WTC11 (cell line): ENCODE data around the gene B3GNT7. TPM values are rescaled to one million over a fixed set of nuclear protein-coding genes. Genes with fewer than 3 reads are reported as not detected.
A peak's percentile ranks its signal among the peaks of the same experiment; 100 is the strongest.
"Not testable (repeated sequence)": the region's sequence is repeated elsewhere in the genome, so short reads cannot be mapped to it uniquely, and the experiment has no call there.

ENCODE experiments used
- ATAC-seq: fragments of 200-7000 bp; cut with Tn5 transposase; 2 replicates; pipeline ENCODE4 v1.10.0; 2021; ENCODE audit warnings: mild to moderate bottlenecking, moderate library complexity
- CTCF ChIA-PET: fragments of 300-600 bp; sonication (Branson Sonifier 250); formaldehyde crosslinking; loops from one replicate; lab custom pipeline; 2021; ENCODE audit warnings: antibody characterized with exemption; lab: Charles Lee
- POLR2A ChIA-PET: fragments of 350-600 bp; sonication (Branson Sonifier 250); formaldehyde crosslinking; loops from one replicate; lab custom pipeline; 2021; ENCODE audit warnings: antibody characterized with exemption; lab: Charles Lee
- DNase-seq: peaks from one replicate; pipeline ENCODE4 v3.0.0; 2021; ENCODE audit warnings: low spot score
- H3K27ac Mint-ChIP-seq: 2 replicates; pipeline ENCODE4 v1.8.0; 2021; ENCODE audit warnings: mixed read lengths
- H3K27me3 Mint-ChIP-seq: 2 replicates; pipeline ENCODE4 v1.8.0; 2021; ENCODE audit warnings: low read depth, mild to moderate bottlenecking, moderate library complexity, mixed read lengths
- H3K36me3 Mint-ChIP-seq: 2 replicates; pipeline ENCODE4 v1.8.0; 2021; ENCODE audit warnings: mixed read lengths
- H3K4me1 Mint-ChIP-seq: 2 replicates; pipeline ENCODE4 v1.8.0; 2022; ENCODE audit warnings: mixed read lengths
- H3K4me3 Mint-ChIP-seq: 2 replicates; pipeline ENCODE4 v1.8.0; 2021; ENCODE audit warnings: mild to moderate bottlenecking, moderate library complexity, mixed read lengths
- H3K9me3 Mint-ChIP-seq: 2 replicates; pipeline ENCODE4 v1.8.0; 2021; ENCODE audit warnings: mixed read lengths
- CBFB ChIP-seq: sonication (generic); formaldehyde crosslinking; IDR thresholded peaks from 2 replicates; pipeline ENCODE4 v1.8.1; 2022; ENCODE audit warnings: mild to moderate bottlenecking, low read depth, missing genetic modification reagents
- ELF4 ChIP-seq: sonication (generic); formaldehyde crosslinking; IDR thresholded peaks from 2 replicates; pipeline ENCODE4 v1.8.1; 2022; ENCODE audit warnings: low read depth, mild to moderate bottlenecking, moderate library complexity, missing genetic modification reagents
- IRF2 ChIP-seq: sonication (generic); formaldehyde crosslinking; IDR thresholded peaks from 2 replicates; pipeline ENCODE4 v1.8.0; 2022; ENCODE audit warnings: low read depth, missing genetic modification reagents, borderline replicate concordance
- KAT7 ChIP-seq: sonication (generic); formaldehyde crosslinking; IDR thresholded peaks from 2 replicates; pipeline ENCODE4 v1.8.1; 2023; ENCODE audit warnings: missing genetic modification reagents, mild to moderate bottlenecking, borderline replicate concordance
- NFYB ChIP-seq: sonication (generic); formaldehyde crosslinking; conservative IDR thresholded peaks from 2 replicates; pipeline ENCODE4 v1.8.0; 2022; ENCODE audit warnings: low read depth, missing genetic modification reagents
- NR1H2 ChIP-seq: sonication (generic); formaldehyde crosslinking; IDR thresholded peaks from 2 replicates; pipeline ENCODE4 v1.9.0; 2021; ENCODE audit warnings: mild to moderate bottlenecking, moderate library complexity, missing genetic modification reagents
- OVOL2 ChIP-seq: fragments of 250-450 bp; sonication (Bioruptor Pico); IDR thresholded peaks from 2 replicates; pipeline ENCODE4 v1.9.0; 2021; ENCODE audit warnings: mild to moderate bottlenecking, borderline replicate concordance
- SOX15 ChIP-seq: fragments of 250-450 bp; sonication (Bioruptor Pico); IDR thresholded peaks from 2 replicates; pipeline ENCODE4 v1.9.0; 2021; ENCODE audit warnings: mild to moderate bottlenecking
- TCF7 ChIP-seq: sonication (generic); formaldehyde crosslinking; IDR thresholded peaks from 2 replicates; pipeline ENCODE4 v1.8.0; 2022; ENCODE audit warnings: mild to moderate bottlenecking, low read depth, missing genetic modification reagents, moderate library complexity
- ZNF416 ChIP-seq: fragments of 250-450 bp; sonication (Bioruptor Pico); IDR thresholded peaks from 2 replicates; pipeline ENCODE4 v1.9.0; 2021; ENCODE audit warnings: mild to moderate bottlenecking, inconsistent platforms
- total RNA-seq: library from RNA; stranded (reverse); gene quantifications from 3 replicates; pipeline ENCODE4 v1.2.3, GENCODE V29; 2021
- TF ChIP-seq, protein P1 (sequence below): fragments of 250-450 bp; sonication (Bioruptor Pico); IDR thresholded peaks from 2 replicates; pipeline ENCODE4 v1.8.0; 2021; ENCODE audit warnings: mild to moderate bottlenecking
- TF ChIP-seq, protein P2 (sequence below): sonication (generic); formaldehyde crosslinking; IDR thresholded peaks from 2 replicates; pipeline ENCODE4 v1.8.1; 2022; ENCODE audit warnings: mild to moderate bottlenecking, moderate library complexity, missing genetic modification reagents
- TF ChIP-seq, protein P3 (sequence below): sonication (generic); formaldehyde crosslinking; IDR thresholded peaks from 2 replicates; pipeline ENCODE4 v1.8.0; 2022; ENCODE audit warnings: missing genetic modification reagents
- TF ChIP-seq, protein P4 (sequence below): sonication (generic); formaldehyde crosslinking; IDR thresholded peaks from 2 replicates; pipeline ENCODE4 v1.8.1; 2022; ENCODE audit warnings: low read depth, mild to moderate bottlenecking, moderate library complexity, missing genetic modification reagents, borderline replicate concordance

Gene B3GNT7
- total RNA-seq, 1 experiment from 2014 or later, result 151 TPM

DNA sequence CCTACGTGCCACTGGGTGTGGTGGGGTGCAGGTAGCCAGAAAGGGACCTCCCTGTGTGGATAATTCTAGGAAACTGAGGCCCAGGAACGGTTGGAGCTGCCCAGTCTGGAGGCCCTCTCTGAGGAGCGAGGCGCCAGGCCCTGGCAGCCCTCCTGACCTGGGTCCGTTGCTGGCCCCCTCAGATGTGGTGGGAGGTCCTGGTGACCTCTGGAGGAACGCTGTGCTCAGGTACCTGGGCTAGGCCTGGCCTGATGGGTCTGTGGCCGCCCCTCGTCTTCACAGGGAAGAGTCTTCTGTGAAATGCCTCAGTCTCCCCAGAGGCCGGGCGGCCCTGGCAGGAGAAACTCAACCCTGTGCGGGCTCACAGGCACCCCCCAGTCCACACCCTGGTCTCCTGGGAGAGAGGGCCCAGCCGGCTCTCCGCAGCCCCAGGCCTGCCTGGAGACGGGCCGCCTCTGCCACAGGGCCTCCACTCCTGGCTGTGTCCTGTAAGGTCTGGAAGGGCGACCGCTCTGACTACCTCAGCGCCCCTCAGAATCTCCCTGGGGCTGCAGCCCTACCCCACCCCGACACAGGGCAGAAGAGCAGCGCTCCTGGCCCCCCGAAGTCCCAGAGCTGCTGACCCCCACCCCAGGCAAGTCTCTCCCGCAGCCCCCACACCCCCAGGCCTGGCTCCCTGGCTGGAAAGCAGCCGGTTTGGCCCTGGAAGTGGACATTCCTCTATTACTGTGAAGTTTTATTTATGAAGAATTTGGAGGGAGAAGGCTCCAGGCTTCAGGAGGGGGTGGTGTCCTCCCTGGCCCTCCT lies 3.7 kb downstream of the B3GNT7 start:
- no peak overlapping the region for H3K27ac Mint-ChIP-seq
- DNase-seq, result no peak
- H3K9me3 Mint-ChIP-seq, result no peaks in the 10 kb centered on the region
- no peak overlapping the region for H3K4me3 Mint-ChIP-seq
- H3K4me1 Mint-ChIP-seq, result peaks cover 74% of the 10 kb centered on the region
- H3K27me3 Mint-ChIP-seq, result no peaks in the 10 kb centered on the region
- TF ChIP-seq, protein P1, sequence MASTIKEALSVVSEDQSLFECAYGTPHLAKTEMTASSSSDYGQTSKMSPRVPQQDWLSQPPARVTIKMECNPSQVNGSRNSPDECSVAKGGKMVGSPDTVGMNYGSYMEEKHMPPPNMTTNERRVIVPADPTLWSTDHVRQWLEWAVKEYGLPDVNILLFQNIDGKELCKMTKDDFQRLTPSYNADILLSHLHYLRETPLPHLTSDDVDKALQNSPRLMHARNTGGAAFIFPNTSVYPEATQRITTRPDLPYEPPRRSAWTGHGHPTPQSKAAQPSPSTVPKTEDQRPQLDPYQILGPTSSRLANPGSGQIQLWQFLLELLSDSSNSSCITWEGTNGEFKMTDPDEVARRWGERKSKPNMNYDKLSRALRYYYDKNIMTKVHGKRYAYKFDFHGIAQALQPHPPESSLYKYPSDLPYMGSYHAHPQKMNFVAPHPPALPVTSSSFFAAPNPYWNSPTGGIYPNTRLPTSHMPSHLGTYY, result no peak
- TF ChIP-seq, protein P2, sequence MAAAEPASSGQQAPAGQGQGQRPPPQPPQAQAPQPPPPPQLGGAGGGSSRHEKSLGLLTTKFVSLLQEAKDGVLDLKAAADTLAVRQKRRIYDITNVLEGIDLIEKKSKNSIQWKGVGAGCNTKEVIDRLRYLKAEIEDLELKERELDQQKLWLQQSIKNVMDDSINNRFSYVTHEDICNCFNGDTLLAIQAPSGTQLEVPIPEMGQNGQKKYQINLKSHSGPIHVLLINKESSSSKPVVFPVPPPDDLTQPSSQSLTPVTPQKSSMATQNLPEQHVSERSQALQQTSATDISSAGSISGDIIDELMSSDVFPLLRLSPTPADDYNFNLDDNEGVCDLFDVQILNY (CRISPR knock-in tag), result no peak
- no peak for TF ChIP-seq KAT7 (CRISPR knock-in tag)
- no peak for TF ChIP-seq ELF4
- no peak for ATAC-seq
- CTCF ChIA-PET, result interaction anchor here (1.3 to 2.4 kb wide), 10 partner anchors 12 to 534 kb away, joined by 3 to 19 read pairs (median 8); partner anchors contain the start of gene ITM2C
- POLR2A ChIA-PET, result interaction anchor here (0.6 to 1.2 kb wide), 3 partner anchors 13 to 107 kb away, joined by 3 to 8 read pairs (median 7); no protein-coding TSS in a partner anchor
- peaks cover 27% of the 10 kb centered on the region for H3K36me3 Mint-ChIP-seq

DNA sequence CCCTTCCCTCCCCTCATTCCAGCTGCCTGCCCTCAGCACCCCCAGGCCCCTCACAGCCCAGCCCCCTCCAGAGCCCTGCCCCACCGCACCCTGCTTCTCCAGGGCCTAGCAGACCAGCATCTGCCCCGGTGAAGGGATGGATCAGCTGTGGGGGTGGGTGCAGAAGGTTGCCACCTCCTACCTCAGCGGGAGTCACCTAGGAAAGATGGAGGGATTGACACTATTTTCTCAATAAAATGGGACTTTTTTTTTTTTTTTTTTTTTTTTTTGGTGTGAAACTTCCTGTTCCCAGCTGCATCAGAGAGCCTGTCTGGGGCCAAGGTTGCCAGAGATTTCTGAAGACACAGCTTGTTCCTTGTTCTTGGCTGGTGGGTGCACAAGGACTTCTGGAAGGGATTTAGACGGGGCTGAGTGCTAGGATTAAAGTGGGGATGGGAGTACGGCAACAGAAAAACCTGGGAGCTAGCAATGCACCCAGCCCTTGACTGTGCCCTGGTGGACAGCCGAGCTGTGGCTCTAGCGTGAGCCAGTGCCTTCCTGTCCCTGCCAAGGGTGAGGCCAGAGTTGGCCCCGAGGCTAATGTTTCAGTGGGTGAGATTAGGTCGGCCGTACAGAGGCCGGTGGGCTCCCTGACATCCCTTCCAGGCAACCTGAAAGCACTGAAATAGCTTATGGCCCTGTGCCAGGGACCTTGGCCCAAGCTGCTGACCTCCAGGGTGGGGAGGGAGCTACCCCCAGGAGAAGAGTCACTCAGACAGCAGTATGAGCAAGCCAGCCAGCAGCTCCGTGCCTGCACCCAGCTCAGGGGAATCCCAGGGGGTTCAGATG lies 4.6 kb downstream of the B3GNT7 start:
- ATAC-seq, result peak; percentile 16
- Mint-ChIP-seq H3K4me1 (peaks cover 71% of the 10 kb centered on the region), H3K27me3 (no peaks in the 10 kb centered on the region)
- ChIA-PET POLR2A (interaction anchor here (0.6 to 1.2 kb wide), 4 partner anchors 9 to 108 kb away, joined by 3 to 8 read pairs (median 6); no protein-coding TSS in a partner anchor), CTCF (interaction anchor here (0.6 to 2.4 kb wide), 21 partner anchors 9 to 535 kb away, joined by 3 to 19 read pairs (median 6); partner anchors contain the start of genes ITM2C and NCL)
- TF ChIP-seq OVOL2 (CRISPR knock-in tag), result no peak
- TF ChIP-seq KAT7 (CRISPR knock-in tag), result no peak
- no peak for TF ChIP-seq NFYB (CRISPR knock-in tag)
- TF ChIP-seq IRF2 (CRISPR knock-in tag), result no peak
- no peak for TF ChIP-seq TCF7
- no peak for TF ChIP-seq SOX15 (CRISPR knock-in tag)
- no peak for TF ChIP-seq ZNF416 (CRISPR knock-in tag)
- TF ChIP-seq, protein P3, sequence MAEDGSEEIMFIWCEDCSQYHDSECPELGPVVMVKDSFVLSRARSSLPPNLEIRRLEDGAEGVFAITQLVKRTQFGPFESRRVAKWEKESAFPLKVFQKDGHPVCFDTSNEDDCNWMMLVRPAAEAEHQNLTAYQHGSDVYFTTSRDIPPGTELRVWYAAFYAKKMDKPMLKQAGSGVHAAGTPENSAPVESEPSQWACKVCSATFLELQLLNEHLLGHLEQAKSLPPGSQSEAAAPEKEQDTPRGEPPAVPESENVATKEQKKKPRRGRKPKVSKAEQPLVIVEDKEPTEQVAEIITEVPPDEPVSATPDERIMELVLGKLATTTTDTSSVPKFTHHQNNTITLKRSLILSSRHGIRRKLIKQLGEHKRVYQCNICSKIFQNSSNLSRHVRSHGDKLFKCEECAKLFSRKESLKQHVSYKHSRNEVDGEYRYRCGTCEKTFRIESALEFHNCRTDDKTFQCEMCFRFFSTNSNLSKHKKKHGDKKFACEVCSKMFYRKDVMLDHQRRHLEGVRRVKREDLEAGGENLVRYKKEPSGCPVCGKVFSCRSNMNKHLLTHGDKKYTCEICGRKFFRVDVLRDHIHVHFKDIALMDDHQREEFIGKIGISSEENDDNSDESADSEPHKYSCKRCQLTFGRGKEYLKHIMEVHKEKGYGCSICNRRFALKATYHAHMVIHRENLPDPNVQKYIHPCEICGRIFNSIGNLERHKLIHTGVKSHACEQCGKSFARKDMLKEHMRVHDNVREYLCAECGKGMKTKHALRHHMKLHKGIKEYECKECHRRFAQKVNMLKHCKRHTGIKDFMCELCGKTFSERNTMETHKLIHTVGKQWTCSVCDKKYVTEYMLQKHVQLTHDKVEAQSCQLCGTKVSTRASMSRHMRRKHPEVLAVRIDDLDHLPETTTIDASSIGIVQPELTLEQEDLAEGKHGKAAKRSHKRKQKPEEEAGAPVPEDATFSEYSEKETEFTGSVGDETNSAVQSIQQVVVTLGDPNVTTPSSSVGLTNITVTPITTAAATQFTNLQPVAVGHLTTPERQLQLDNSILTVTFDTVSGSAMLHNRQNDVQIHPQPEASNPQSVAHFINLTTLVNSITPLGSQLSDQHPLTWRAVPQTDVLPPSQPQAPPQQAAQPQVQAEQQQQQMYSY (CRISPR knock-in tag), result no peak
- TF ChIP-seq, protein P4, sequence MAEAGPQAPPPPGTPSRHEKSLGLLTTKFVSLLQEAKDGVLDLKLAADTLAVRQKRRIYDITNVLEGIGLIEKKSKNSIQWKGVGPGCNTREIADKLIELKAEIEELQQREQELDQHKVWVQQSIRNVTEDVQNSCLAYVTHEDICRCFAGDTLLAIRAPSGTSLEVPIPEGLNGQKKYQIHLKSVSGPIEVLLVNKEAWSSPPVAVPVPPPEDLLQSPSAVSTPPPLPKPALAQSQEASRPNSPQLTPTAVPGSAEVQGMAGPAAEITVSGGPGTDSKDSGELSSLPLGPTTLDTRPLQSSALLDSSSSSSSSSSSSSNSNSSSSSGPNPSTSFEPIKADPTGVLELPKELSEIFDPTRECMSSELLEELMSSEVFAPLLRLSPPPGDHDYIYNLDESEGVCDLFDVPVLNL (CRISPR knock-in tag), result no peak
- TF ChIP-seq CBFB (CRISPR knock-in tag), result no peak
- no peak for TF ChIP-seq NR1H2
- TF ChIP-seq, all 79 proteins: peak for 0
- DNase-seq, result no peak
- H3K36me3 Mint-ChIP-seq, result peaks cover 27% of the 10 kb centered on the region
- no peak overlapping the region for H3K4me3 Mint-ChIP-seq
- peak overlapping the region; percentile 86 for H3K27ac Mint-ChIP-seq
- H3K9me3 Mint-ChIP-seq, result no peaks in the 10 kb centered on the region

DNA sequence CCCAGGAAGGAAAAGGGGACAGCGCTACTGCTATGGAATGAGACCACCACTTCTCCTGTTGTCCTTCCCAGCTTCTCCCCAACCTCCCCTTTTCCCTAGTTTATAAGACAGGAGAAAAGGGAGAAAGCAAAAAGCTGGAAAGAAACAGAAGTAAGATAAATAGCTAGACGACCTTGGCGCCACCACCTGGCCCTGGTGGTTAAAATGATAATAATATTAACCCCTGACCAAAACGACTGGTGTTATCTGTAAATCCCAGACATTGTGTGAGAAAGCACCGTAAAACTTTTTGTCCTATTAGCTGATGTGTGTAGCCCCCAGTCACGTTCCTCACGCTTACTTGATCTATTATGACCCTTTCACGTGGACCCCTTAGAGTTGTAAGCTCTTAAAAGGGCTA lies 5.2 kb downstream of the B3GNT7 start:
- Mint-ChIP-seq H3K4me1 (peaks cover 77% of the 10 kb centered on the region), H3K36me3 (peaks cover 27% of the 10 kb centered on the region), H3K27ac (peak overlapping the region; percentile 86)
- not testable (repeated sequence) for ATAC-seq, DNase-seq, H3K4me3 Mint-ChIP-seq, H3K9me3 Mint-ChIP-seq, H3K27me3 Mint-ChIP-seq
- POLR2A ChIA-PET, result interaction anchor here (0.6 to 1.2 kb wide), 2 partner anchors 8 to 11 kb away, joined by 4 to 8 read pairs; no protein-coding TSS in a partner anchor
- CTCF ChIA-PET, result interaction anchor here (0.9 to 2.4 kb wide), 20 partner anchors 8 to 535 kb away, joined by 3 to 19 read pairs (median 5); partner anchors contain the start of genes ITM2C and NCL

DNA sequence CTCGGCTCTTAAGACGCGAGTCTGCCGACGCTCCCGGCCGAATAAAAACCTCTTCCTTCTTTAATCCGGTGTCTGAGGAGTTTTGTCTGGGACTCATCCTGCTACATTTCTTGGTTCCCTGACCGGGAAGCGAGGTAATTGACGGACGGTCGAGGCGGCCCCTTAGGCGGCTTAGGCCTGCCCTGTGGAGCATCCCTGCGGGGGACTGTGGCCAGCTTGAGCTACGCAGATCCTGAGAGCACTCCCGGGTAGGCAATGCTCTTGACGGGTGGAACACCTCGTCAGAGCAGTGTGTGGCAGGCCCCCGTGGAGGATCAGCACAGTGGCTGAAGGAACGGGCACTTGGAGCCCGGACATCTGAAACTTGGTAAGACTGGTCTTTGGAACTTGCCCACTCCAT lies 5.6 kb downstream of the B3GNT7 start:
- ChIA-PET CTCF (interaction anchor here (1.1 to 2.4 kb wide), 15 partner anchors 8 to 208 kb away, joined by 3 to 19 read pairs (median 7); no protein-coding TSS in a partner anchor), POLR2A (interaction anchor here (0.6 kb wide), 1 partner anchor 8 kb away, joined by 4 read pairs; no protein-coding TSS in a partner anchor)
- Mint-ChIP-seq H3K36me3 (peaks cover 27% of the 10 kb centered on the region), H3K27ac (peak overlapping the region; percentile 82), H3K4me1 (peaks cover 81% of the 10 kb centered on the region)
- ATAC-seq, H3K4me3 Mint-ChIP-seq, H3K27me3 Mint-ChIP-seq, DNase-seq, H3K9me3 Mint-ChIP-seq: not testable (repeated sequence)
